Fibroblast of skin of back (primary cell): Measurements from ENCODE around the gene ANP32D. TPM values are rescaled to one million over a fixed set of nuclear protein-coding genes. Genes with fewer than 3 reads are reported as not detected.
"Not testable (repeated sequence)": the region's sequence is repeated elsewhere in the genome, so short reads cannot be mapped to it uniquely, and the experiment has no call there.

Experiments used
- DNase-seq: peaks from one replicate; pipeline ENCODE4 v3.0.0-alpha.2; 2013
- polyA plus RNA-seq, 2 experiments: library from polyadenylated mRNA; unstranded; fragments of 120-200 nt; gene quantifications; one replicate each; pipeline ENCODE4 v1.2.1, GENCODE V29; 2013; ENCODE audit not compliant: insufficient read length in 2 of 2

The ANP32D gene
- polyA plus RNA-seq (2013, experiment 1 of 2; ENCODE audit: insufficient read length) = not detected
- polyA plus RNA-seq (2013, experiment 2 of 2; ENCODE audit: insufficient read length) = 0.19 TPM

GRCh38 chr12:48472259-48472658 lies at the start of gene ANP32D:
ANP32D (plus strand) TSS chr12:48472559; CDS start chr12:48472665, 106 bp downstream.
- no peak for DNase-seq

GRCh38 chr12:48423171-48423570 lies 49.2 kb upstream of the ANP32D start:
- DNase-seq = no peak

GRCh38 chr12:48424644-48425043 lies 47.7 kb upstream of the ANP32D start:
- DNase-seq = no peak

- not testable (repeated sequence) for DNase-seq
Observed at GRCh38 chr12:48434016-48434415, 38.3 kb upstream of the ANP32D start.

GRCh38 chr12:48441069-48441468 lies 31.3 kb upstream of the ANP32D start:
- no peak for DNase-seq

GRCh38 chr12:48442179-48442847 lies 30.0 kb upstream of the ANP32D start:
- no peak for DNase-seq

GRCh38 chr12:48445538-48445937 lies 26.8 kb upstream of the ANP32D start:
- DNase-seq = no peak

- DNase-seq = no peak
Observed at GRCh38 chr12:48446161-48446776, 26.1 kb upstream of the ANP32D start.

GRCh38 chr12:48447755-48448154 lies 24.6 kb upstream of the ANP32D start:
- DNase-seq = no peak

- DNase-seq = no peak
Observed at GRCh38 chr12:48451372-48451771, 21.0 kb upstream of the ANP32D start.

GRCh38 chr12:48452961-48453360 lies 19.4 kb upstream of the ANP32D start:
- not testable (repeated sequence) for DNase-seq

GRCh38 chr12:48454667-48455066 lies 17.7 kb upstream of the ANP32D start:
- DNase-seq = peak; percentile 2

- no peak for DNase-seq
Observed at GRCh38 chr12:48455116-48455515, 17.2 kb upstream of the ANP32D start.

GRCh38 chr12:48459259-48459658 lies 13.1 kb upstream of the ANP32D start:
- no peak for DNase-seq

GRCh38 chr12:48469027-48469426 lies 3.3 kb upstream of the ANP32D start:
- not testable (repeated sequence) for DNase-seq

- no peak for DNase-seq
Observed at GRCh38 chr12:48473061-48473460, 702 bp downstream of the ANP32D start.

- not testable (repeated sequence) for DNase-seq
Observed at GRCh38 chr12:48474497-48474896, 2.1 kb downstream of the ANP32D start.

GRCh38 chr12:48482198-48482597 lies 9.8 kb downstream of the ANP32D start, which contains the start of gene C12orf54:
C12orf54 (plus strand) TSS chr12:48482498; CDS start chr12:48483297, 799 bp downstream.
- DNase-seq = no peak

- no peak for DNase-seq
Observed at GRCh38 chr12:48482930-48483329, 10.6 kb downstream of the ANP32D start.

- no peak for DNase-seq
Observed at GRCh38 chr12:48486261-48486660, 13.9 kb downstream of the ANP32D start.

- no peak for DNase-seq
Observed at GRCh38 chr12:48486679-48487078, 14.3 kb downstream of the ANP32D start.

GRCh38 chr12:48489012-48489411 lies 16.7 kb downstream of the ANP32D start:
- DNase-seq = peak; percentile 76

GRCh38 chr12:48489456-48489855 lies 17.1 kb downstream of the ANP32D start:
- not testable (repeated sequence) for DNase-seq

GRCh38 chr12:48500281-48500680 lies 27.9 kb downstream of the ANP32D start:
- not testable (repeated sequence) for DNase-seq
